ENCODE measurements around the gene GOT2. TPM values are rescaled to one million over a fixed set of nuclear protein-coding genes. Genes with fewer than 3 reads are reported as not detected.

Gene GOT2
- total and polyA plus RNA-seq, 2 donors (not counting 1 experiment from before 2014, with no cell fraction given): 15.8 to 33.6 TPM

GRCh38 chr16:58732545-58733247 lies 1.4 kb downstream of the GOT2 start:
- Mint-ChIP-seq H3K9me3 (ENCODE audit: insufficient read depth) (no peaks in the 10 kb centered on the region), H3K27ac (peak overlapping the region; percentile 11), H3K27me3 (no peaks in the 10 kb centered on the region), H3K4me3 (peak overlapping the region; percentile 98), H3K4me1 (peaks cover 44% of the 10 kb centered on the region)
- no peaks in the 10 kb centered on the region for H3K27me3 ChIP-seq (replicated peaks in 1 of 4; ENCODE audit: control extremely low read depth in 1 of 4, control insufficient read depth in 3 of 4, insufficient read depth in 4 of 4, low read length in 3 of 4)
- POLR2A ChIA-PET: no interaction called here
- peak overlapping the region in 3 of 5 experiments; percentile 63 to 96 (median 78) for H3K4me3 ChIP-seq (ENCODE audit: control extremely low read depth in 1 of 5, extremely low read depth in 1 of 5, insufficient read depth in 1 of 5, low read depth in 2 of 5, low read length in 4 of 5)
- H3K9ac ChIP-seq (ENCODE audit: low read length): peak overlapping the region; percentile 99
- no peaks in the 10 kb centered on the region for H4K20me1 ChIP-seq (ENCODE audit: control insufficient read depth, insufficient read depth, low read length, poor library complexity, severe bottlenecking)
- TF ChIP-seq, protein P1, sequence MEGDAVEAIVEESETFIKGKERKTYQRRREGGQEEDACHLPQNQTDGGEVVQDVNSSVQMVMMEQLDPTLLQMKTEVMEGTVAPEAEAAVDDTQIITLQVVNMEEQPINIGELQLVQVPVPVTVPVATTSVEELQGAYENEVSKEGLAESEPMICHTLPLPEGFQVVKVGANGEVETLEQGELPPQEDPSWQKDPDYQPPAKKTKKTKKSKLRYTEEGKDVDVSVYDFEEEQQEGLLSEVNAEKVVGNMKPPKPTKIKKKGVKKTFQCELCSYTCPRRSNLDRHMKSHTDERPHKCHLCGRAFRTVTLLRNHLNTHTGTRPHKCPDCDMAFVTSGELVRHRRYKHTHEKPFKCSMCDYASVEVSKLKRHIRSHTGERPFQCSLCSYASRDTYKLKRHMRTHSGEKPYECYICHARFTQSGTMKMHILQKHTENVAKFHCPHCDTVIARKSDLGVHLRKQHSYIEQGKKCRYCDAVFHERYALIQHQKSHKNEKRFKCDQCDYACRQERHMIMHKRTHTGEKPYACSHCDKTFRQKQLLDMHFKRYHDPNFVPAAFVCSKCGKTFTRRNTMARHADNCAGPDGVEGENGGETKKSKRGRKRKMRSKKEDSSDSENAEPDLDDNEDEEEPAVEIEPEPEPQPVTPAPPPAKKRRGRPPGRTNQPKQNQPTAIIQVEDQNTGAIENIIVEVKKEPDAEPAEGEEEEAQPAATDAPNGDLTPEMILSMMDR (IDR thresholded peaks at IDR 0.05): no peak
- TF ChIP-seq EZH2 (IDR thresholded peaks at IDR 0.05; ENCODE audit: borderline replicate concordance, insufficient read depth, low read depth, low read length, poor library complexity, severe bottlenecking): no peak
- peak overlapping the region; percentile 96 for H3K4me2 ChIP-seq (replicated peaks; ENCODE audit: low read depth, low read length, poor library complexity, severe bottlenecking)
- peaks cover 55% of the 10 kb centered on the region for H3K79me2 ChIP-seq (ENCODE audit: control insufficient read depth, insufficient read depth, low read length)
- 75% methylated on average over 6 of the region's 9 CpGs for WGBS (ENCODE audit: insufficient coverage)
- intact Hi-C loops (cut with micrococcal nuclease): loop anchor here (5.0 to 10.0 kb wide), 3 partner anchors 50 to 728 kb away; partner anchors contain the start of genes GINS3, SLC38A7, USB1 and ZNF319
- ATAC-seq (ENCODE audit: low read depth) (no peak), DNase-seq (peak; percentile 11)
- H3K9me3 ChIP-seq (ENCODE audit: control extremely low read depth in 1 of 3, control insufficient read depth in 2 of 3, insufficient read depth in 1 of 3, low read length in 2 of 3): no peaks in the 10 kb centered on the region
- peak overlapping the region in 1 of 2 donors; percentile 36 for H3K27ac ChIP-seq (ENCODE audit: low read length in 2 of 2)
- H3K4me1 ChIP-seq (ENCODE audit: control insufficient read depth in 2 of 2, insufficient read depth in 2 of 2, low read length in 2 of 2): peaks cover 20 to 23% of the 10 kb centered on the region in 2 donors
- CTCF ChIA-PET: interaction anchor here (1.2 to 1.3 kb wide), 3 partner anchors 23 to 72 kb away, joined by 3 read pairs; partner anchors contain the start of gene SLC38A7
- H3K36me3 ChIP-seq (replicated peaks in 1 of 2; ENCODE audit: control extremely low read depth in 1 of 2, control insufficient read depth in 1 of 2, extremely low read depth in 1 of 2, insufficient read depth in 2 of 2, low read length in 1 of 2): no peaks in the 10 kb centered on the region
- peak overlapping the region; percentile 97 for H2AFZ ChIP-seq (ENCODE audit: insufficient read depth, low read depth, low read length, poor library complexity, severe bottlenecking)
